ENCODE data around the gene CPEB2.

CPEB2 gene

DNA sequence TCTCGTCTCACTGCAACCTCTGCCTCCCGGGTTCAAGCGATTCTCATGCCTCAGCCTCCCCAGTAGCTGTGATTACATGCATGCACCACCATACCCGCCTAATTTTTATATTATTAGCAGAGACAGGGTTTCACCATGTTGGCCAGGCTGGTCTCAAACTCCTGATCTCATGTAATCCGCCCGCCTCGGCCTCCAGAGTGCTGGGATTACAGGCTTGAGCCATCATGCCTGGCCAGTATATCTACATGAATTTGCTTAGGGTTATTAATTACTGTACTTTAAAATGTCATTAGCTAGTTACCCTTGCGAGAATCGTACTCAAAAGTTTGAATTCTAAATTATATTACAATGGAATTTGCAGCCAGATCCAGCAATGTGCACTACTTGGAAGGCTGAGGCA is 8.9 kb downstream of the CPEB2 start:
- DNase-seq: no peak

- DNase-seq: no peak
Observed at GRCh38 chr4:15012017-15012788, 9.9 kb downstream of the CPEB2 start.

GRCh38 chr4:15013585-15013984 is 11.3 kb downstream of the CPEB2 start:
- DNase-seq: no peak

- DNase-seq: no peak
Observed at GRCh38 chr4:15015170-15015569, 12.9 kb downstream of the CPEB2 start.

GRCh38 chr4:15018361-15018760 is 16.1 kb downstream of the CPEB2 start:
- DNase-seq: no peak

DNA sequence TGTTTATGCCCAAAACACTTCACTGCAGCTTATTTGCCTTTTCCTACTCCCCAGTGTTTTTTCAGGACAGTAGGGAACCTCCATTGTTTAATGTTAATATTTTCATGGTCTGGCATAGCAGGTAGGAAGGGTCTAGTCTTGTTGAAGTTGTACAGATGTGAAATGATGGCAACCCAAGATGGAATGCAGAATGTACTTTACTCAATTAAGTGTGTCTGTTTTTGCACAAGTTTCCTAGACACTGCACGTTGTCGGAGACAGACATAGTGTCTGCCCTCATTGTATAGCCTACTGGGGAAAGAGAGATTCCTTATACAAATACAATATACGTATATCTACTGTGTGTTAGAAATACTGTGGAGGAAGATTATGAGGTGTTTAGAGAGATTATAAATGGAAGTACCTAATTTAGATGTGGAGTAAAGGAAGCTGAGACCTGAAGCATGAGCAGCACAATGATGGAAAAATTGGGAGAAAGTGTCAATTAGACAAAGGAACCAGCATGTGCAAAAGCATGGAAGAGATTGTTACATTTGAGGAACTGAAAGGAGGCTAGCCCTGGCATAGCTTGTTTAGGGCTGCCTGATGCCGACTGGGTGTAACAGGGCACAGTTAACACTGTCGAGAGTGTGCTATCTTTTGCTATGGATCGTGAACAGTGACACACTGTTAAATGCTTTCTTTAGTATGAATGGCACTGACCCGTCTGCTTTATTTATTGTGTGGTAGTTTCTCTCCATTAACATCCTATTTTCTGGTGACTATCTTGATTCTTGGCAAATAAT is 18.4 kb downstream of the CPEB2 start:
- DNase-seq: no peak

GRCh38 chr4:15021311-15021710 is 19.0 kb downstream of the CPEB2 start:
- no peak for DNase-seq

- no peak for DNase-seq
Observed at GRCh38 chr4:15021946-15022345, 19.7 kb downstream of the CPEB2 start.

GRCh38 chr4:15024386-15024785 is 22.1 kb downstream of the CPEB2 start:
- no peak for DNase-seq

DNA sequence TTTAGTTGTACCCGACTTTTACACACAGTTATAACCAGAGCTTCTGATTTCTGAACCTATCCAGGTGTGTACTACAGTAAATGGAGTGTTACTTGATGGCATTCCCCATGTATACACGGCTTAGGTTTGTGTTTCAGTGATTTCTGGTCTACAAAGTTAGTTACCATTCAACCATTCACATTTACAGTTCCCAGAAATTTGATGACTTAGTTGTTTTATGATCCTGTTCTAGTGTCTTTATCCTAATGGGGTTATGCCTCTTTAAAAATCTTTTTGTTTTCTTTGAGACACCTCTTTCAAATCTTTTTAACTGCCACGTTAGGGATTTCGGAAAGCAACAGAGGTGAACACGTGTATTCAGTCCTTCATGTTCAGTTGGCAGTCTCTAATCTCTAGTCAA is 23.4 kb downstream of the CPEB2 start:
- DNase-seq: no peak

DNA sequence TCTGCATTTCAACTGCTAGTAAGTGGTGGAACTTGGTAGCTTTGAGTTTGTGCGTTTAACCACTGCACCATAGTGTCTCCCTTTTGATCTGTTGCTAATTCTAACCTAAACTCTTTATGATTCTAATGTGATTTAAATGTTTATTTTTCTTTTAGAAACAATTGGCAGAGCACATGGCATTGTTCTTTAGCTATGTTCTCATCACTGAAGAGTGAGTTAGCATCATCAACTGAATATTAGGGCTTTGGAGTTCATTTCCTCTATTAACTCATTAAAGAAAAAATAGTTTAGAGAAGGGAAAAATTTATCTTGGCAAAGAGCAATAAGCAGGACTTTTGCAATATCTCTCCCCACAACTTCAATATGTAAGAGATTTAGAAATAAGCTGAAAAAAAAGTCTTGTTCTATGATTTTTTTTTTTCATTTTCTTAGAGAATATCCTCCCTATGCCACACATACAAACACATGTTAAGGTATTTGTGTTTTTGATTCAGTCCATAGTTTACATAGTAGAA is 25.7 kb downstream of the CPEB2 start:
- no peak for DNase-seq

DNA sequence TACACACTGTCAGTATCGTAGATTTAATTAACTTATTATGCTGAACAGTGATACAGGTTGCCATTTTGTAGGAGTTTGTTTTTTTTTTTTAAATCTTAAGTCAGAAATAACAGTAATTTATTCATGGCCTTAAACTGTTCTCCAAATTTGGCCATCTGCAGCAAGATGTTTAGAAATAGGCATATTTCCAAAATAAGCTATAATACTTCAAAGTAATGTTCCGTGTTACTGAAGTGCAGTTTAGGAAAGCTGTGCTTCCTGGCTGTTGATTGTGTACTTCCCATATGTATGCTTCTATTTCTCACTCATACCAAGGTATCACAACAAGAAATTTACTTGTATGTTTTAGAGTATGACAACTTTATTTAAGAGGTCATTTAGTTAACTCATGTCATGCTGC is 28.9 kb downstream of the CPEB2 start:
- DNase-seq: no peak

DNA sequence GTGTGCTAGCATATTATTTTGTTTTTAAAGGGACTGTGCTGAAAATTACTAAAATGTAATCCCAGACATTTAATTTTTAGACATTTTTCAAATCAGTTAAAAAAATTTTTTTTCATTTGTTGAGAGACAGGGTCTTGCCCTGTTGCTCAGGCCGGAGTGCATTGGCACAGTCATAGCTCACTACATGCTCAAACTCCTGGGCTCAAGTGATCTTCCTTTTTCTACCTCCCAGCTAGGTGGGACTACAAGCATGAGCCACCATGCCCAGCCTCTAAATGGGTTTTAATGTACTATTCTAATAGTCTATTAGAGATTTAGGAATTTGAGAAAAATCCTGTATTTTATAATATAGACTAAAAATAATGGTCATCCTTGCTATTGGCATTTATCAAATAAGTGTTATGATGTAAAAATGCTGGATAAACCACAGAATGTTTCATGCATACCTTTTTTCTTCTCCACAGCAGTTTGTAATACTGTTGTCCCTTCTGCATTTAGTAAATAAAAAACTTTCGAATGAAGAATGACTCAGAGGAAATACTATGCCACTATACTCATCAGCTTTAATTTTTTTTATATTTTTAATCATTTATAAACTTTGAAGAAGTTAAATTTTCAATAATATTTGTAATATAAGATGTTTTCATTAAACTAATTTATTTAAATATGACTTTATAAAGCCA is 29.9 kb downstream of the CPEB2 start:
- DNase-seq: no peak

GRCh38 chr4:15034071-15034764 is 31.9 kb downstream of the CPEB2 start:
- DNase-seq: no peak

- DNase-seq: no peak
Observed at GRCh38 chr4:15035159-15035558, 32.9 kb downstream of the CPEB2 start.

GRCh38 chr4:15037923-15038541 is 35.8 kb downstream of the CPEB2 start:
- no peak for DNase-seq

DNA sequence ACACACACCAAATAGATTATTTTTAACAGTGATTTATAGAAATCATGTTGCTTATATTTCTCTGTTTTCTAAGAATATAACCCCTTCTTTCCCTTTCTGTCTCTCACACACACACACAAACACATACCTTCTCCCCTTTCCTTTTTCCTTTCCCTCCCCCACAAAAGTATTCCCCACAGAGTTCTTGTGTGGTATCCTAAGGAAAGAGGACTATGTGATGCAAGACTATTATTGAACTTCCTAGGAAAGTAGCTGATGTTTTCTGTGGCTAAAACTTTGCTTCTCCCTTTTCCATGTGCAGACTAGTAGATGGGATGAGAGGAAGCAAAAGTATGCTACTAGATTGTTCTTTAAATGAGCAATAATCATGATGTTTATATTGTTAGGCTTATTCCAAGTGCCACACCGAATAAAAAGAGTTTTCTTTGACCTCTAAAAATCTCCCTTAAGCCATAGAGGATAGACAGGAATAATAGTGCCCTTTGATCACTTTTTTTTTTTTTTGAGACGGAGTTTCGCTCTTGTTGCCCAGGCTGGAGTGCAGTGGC is 38.7 kb downstream of the CPEB2 start:
- no peak for DNase-seq

DNA sequence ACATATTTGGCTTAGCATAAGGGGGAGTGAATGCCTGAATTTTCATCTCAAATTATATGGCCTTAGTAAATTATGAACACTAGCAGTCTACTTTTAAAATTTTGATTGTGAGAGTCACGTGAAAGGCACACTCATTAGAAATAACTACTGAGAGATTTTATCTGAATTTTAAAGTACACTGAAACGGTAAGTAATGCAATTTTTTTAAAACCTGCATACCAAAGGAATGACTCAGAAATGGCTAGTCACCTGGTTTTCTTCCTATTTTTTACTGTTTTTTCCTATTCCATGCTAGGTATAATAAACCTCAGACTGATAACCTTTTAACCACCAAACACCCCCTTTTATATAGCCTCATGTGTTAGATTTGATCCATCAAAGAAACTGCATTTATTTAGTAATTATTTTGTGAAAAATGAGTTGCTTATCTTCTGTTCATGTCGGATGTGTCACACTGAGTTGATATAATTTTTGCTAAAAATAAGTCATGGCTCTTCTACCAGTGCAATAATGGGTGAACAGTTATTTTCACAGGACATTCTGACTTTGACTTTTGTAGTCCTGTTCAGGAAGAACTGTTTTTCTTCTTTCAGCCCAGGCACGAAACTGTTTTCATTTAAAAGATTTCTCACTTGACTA is 40.4 kb downstream of the CPEB2 start:
- DNase-seq: no peak

GRCh38 chr4:15043226-15043625 is 40.9 kb downstream of the CPEB2 start:
- no peak for DNase-seq

GRCh38 chr4:15043922-15044321 is 41.6 kb downstream of the CPEB2 start:
- DNase-seq: no peak

DNA sequence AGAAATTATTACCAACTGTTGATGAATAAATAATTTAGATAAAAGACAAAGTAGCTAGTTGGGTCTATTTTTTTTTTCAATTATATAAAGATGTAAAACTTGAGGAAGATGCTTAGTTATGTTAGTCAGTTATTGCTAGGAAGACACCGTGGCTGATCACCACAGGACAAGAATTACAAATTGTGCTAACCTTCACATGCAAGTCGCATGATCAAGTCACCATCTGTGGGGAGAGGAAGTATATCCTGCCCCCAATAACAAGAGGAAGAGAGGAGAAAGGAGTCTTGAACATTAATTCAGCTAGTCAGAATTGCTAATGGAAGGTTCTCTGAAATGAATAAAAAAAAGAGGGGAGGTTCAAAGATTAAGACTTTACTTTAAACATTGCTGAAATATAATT is 52.3 kb downstream of the CPEB2 start:
- no peak for DNase-seq

DNA sequence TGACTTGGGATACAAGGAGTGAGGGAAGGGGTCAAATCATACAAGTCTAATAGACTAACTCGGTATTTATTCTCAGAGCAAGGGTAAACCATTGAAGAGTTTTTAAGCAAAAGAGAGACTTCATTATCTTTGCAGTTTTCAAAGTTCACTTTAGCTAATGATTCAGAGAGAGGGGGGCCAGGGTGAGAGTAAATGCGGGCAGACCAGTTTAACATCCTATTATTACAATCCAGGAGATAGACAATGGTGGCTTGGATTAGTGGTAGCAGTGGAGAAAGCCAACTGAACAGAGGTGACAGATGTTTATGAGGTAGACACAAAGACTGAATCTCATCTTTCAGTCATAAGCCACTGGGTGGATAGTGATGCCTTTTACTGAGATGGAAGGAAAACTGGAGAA is 57.9 kb downstream of the CPEB2 start:
- DNase-seq: no peak
